SJSA1 (cell line): ENCODE results near the gene DIP2A. TPM values are rescaled to one million over a fixed set of nuclear protein-coding genes. Genes with fewer than 3 reads are reported as not detected.

ENCODE experiments used
- DNase-seq, 2 experiments: peaks; one replicate each; pipeline ENCODE4 v3.0.0-alpha.2; 2015 to 2020; ENCODE audit warnings: low spot score in 2 of 2, low read depth in 1 of 2
- H3K27ac ChIP-seq: fragments of 250-450 bp; sonication (Bioruptor Pico); 2 replicates; pipeline ENCODE4 v1.5.1; 2020; ENCODE audit warnings: mild to moderate bottlenecking, moderate library complexity
- H3K27me3 ChIP-seq: fragments of 250-450 bp; sonication (Bioruptor Pico); replicated peaks from 2 replicates; pipeline ENCODE4 v1.5.1; 2020; ENCODE audit warnings: mild to moderate bottlenecking, moderate library complexity
- H3K36me3 ChIP-seq: fragments of 250-450 bp; sonication (Bioruptor Pico); 2 replicates; pipeline ENCODE4 v1.5.1; 2020; ENCODE audit warnings: mild to moderate bottlenecking
- H3K4me1 ChIP-seq: fragments of 250-450 bp; sonication (Bioruptor Pico); replicated peaks from 2 replicates; pipeline ENCODE4 v1.6.1; 2021; ENCODE audit warnings: mild to moderate bottlenecking
- H3K4me3 ChIP-seq: fragments of 250-450 bp; sonication (Bioruptor Pico); 2 replicates; pipeline ENCODE4 v1.5.1; 2020; ENCODE audit warnings: mild to moderate bottlenecking
- H3K9me3 ChIP-seq: fragments of 250-450 bp; sonication (Bioruptor Pico); replicated peaks from 2 replicates; pipeline ENCODE4 v1.5.1; 2020; ENCODE audit warnings: mild to moderate bottlenecking
- total RNA-seq: library from RNA; depleted of rRNA; stranded (reverse); fragments of >200 nt; shearing (Covaris generic); gene quantifications from 2 replicates; pipeline ENCODE4 v1.2.3, GENCODE V29; 2014

DIP2A gene
- total RNA-seq, 1 experiment from 2014 or later: 19.2 TPM

- peaks cover 38% of the 10 kb centered on the region for H3K36me3 ChIP-seq
- H3K4me1 ChIP-seq: no peaks in the 10 kb centered on the region
- H3K27me3 ChIP-seq: no peaks in the 10 kb centered on the region
- no peak overlapping the region for H3K4me3 ChIP-seq
- H3K27ac ChIP-seq: no peak overlapping the region
- H3K9me3 ChIP-seq: no peaks in the 10 kb centered on the region
- DNase-seq: no peak
Observed at GRCh38 chr21:46465651-46466050, 7.0 kb downstream of the DIP2A start.

- Histone ChIP-seq H3K27ac (no peak overlapping the region), H3K9me3 (no peaks in the 10 kb centered on the region)
Observed at GRCh38 chr21:46468108-46468774, 9.6 kb downstream of the DIP2A start.

GRCh38 chr21:46469275-46469674 is 10.6 kb downstream of the DIP2A start:
- H3K27ac ChIP-seq: no peak overlapping the region
- H3K36me3 ChIP-seq: peaks cover 33% of the 10 kb centered on the region
- H3K4me1 ChIP-seq: no peaks in the 10 kb centered on the region; the same call in 1 of the 2 replicates
- H3K4me3 ChIP-seq: no peak overlapping the region
- H3K9me3 ChIP-seq: no peaks in the 10 kb centered on the region
- DNase-seq: no peak
- H3K27me3 ChIP-seq: no peaks in the 10 kb centered on the region

More at GRCh38 chr21:46468108-46468774, 9.6 kb downstream of the DIP2A start:
- Histone ChIP-seq H3K4me1 (no peaks in the 10 kb centered on the region; the same call in 1 of the 2 replicates), H3K27me3 (no peaks in the 10 kb centered on the region), H3K4me3 (no peak overlapping the region), H3K36me3 (peaks cover 38% of the 10 kb centered on the region)
- no peak for DNase-seq

- Histone ChIP-seq H3K9me3 (no peaks in the 10 kb centered on the region), H3K27ac (no peak overlapping the region), H3K4me3 (no peak overlapping the region), H3K36me3 (peaks cover 20% of the 10 kb centered on the region), H3K4me1 (no peaks in the 10 kb centered on the region; the same call in 1 of the 2 replicates), H3K27me3 (no peaks in the 10 kb centered on the region)
- DNase-seq: no peak
Observed at GRCh38 chr21:46471514-46471913, 12.8 kb downstream of the DIP2A start.

GRCh38 chr21:46472246-46472645 is 13.6 kb downstream of the DIP2A start:
- Histone ChIP-seq H3K4me1 (no peaks in the 10 kb centered on the region; the same call in 1 of the 2 replicates), H3K27me3 (no peaks in the 10 kb centered on the region), H3K36me3 (peaks cover 20% of the 10 kb centered on the region), H3K4me3 (no peak overlapping the region), H3K27ac (no peak overlapping the region), H3K9me3 (no peaks in the 10 kb centered on the region)
- DNase-seq: no peak

GRCh38 chr21:46474382-46474781 is 15.7 kb downstream of the DIP2A start:
- no peak for DNase-seq
- H3K36me3 ChIP-seq: peaks cover 15% of the 10 kb centered on the region
- no peaks in the 10 kb centered on the region for H3K9me3 ChIP-seq
- H3K4me3 ChIP-seq: no peak overlapping the region
- no peak overlapping the region for H3K27ac ChIP-seq
- no peaks in the 10 kb centered on the region for H3K27me3 ChIP-seq
- no peaks in the 10 kb centered on the region; the same call in 1 of the 2 replicates for H3K4me1 ChIP-seq

GRCh38 chr21:46475296-46475695 is 16.6 kb downstream of the DIP2A start:
- H3K9me3 ChIP-seq: no peaks in the 10 kb centered on the region
- H3K27ac ChIP-seq: no peak overlapping the region
- H3K27me3 ChIP-seq: no peaks in the 10 kb centered on the region
- peaks cover 15% of the 10 kb centered on the region for H3K36me3 ChIP-seq
- H3K4me3 ChIP-seq: no peak overlapping the region
- H3K4me1 ChIP-seq: no peaks in the 10 kb centered on the region; the same call in 1 of the 2 replicates
- DNase-seq: no peak

GRCh38 chr21:46477765-46478164 is 19.1 kb downstream of the DIP2A start:
- H3K9me3 ChIP-seq: 0 out of 2 replicates have a peak, but pooled peaks cover 3% of the 10 kb centered on the region
- H3K4me3 ChIP-seq: no peak overlapping the region
- DNase-seq: no peak
- H3K4me1 ChIP-seq: peaks cover 5% of the 10 kb centered on the region
- no peaks in the 10 kb centered on the region for H3K27me3 ChIP-seq
- H3K36me3 ChIP-seq: peaks cover 27% of the 10 kb centered on the region
- H3K27ac ChIP-seq: no peak overlapping the region

GRCh38 chr21:46478910-46479309 is 20.2 kb downstream of the DIP2A start:
- Histone ChIP-seq H3K27me3 (no peaks in the 10 kb centered on the region), H3K4me1 (peaks cover 5% of the 10 kb centered on the region), H3K9me3 (0 out of 2 replicates have a peak, but pooled peaks cover 3% of the 10 kb centered on the region), H3K36me3 (peaks cover 27% of the 10 kb centered on the region), H3K4me3 (no peak overlapping the region), H3K27ac (no peak overlapping the region)
- DNase-seq: no peak

GRCh38 chr21:46480466-46480865 is 21.8 kb downstream of the DIP2A start:
- DNase-seq: no peak
- Histone ChIP-seq H3K27me3 (no peaks in the 10 kb centered on the region), H3K4me3 (no peak overlapping the region), H3K36me3 (peaks cover 29% of the 10 kb centered on the region), H3K27ac (no peak overlapping the region), H3K9me3 (0 out of 2 replicates have a peak, but pooled peaks cover 3% of the 10 kb centered on the region), H3K4me1 (peaks cover 5% of the 10 kb centered on the region)

- Histone ChIP-seq H3K36me3 (peaks cover 45% of the 10 kb centered on the region), H3K4me3 (no peak overlapping the region), H3K9me3 (0 out of 2 replicates have a peak, but pooled peaks cover 3% of the 10 kb centered on the region), H3K4me1 (peaks cover 5% of the 10 kb centered on the region), H3K27ac (no peak overlapping the region), H3K27me3 (no peaks in the 10 kb centered on the region)
- DNase-seq: no peak
Observed at GRCh38 chr21:46482225-46482845, 23.6 kb downstream of the DIP2A start.

GRCh38 chr21:46482846-46483231 is 24.1 kb downstream of the DIP2A start:
- H3K36me3 ChIP-seq: peaks cover 48% of the 10 kb centered on the region
- no peaks in the 10 kb centered on the region for H3K27me3 ChIP-seq
- no peak overlapping the region for H3K4me3 ChIP-seq
- H3K4me1 ChIP-seq: peaks cover 5% of the 10 kb centered on the region
- H3K27ac ChIP-seq: no peak overlapping the region
- no peak for DNase-seq
- H3K9me3 ChIP-seq: 0 out of 2 replicates have a peak, but pooled peaks cover 3% of the 10 kb centered on the region

- Histone ChIP-seq H3K36me3 (peaks cover 49% of the 10 kb centered on the region), H3K9me3 (0 out of 2 replicates have a peak, but pooled peaks cover 3% of the 10 kb centered on the region), H3K4me1 (peaks cover 5% of the 10 kb centered on the region), H3K27ac (no peak overlapping the region), H3K4me3 (no peak overlapping the region), H3K27me3 (no peaks in the 10 kb centered on the region)
- DNase-seq: no peak
Observed at GRCh38 chr21:46483300-46484295, 24.9 kb downstream of the DIP2A start.
